Smooth muscle cell (in vitro differentiated cells): ENCODE measurements around the gene CGNL1. TPM values are rescaled to one million over a fixed set of nuclear protein-coding genes. Genes with fewer than 3 reads are reported as not detected.

Experiments used
- DNase-seq: peaks from one replicate; lab custom pipeline; 2025; ENCODE audit not compliant: unreplicated experiment; lab: John Stamatoyannopoulos, UW
- H2AFZ ChIP-seq: fragments of 200-600 bp; sonication (generic); 2 replicates; pipeline ENCODE4 v1.6.0; 2016; ENCODE audit warnings: antibody characterized with exemption, low read depth, mild to moderate bottlenecking
- H3F3A ChIP-seq: fragments of 200-600 bp; sonication (generic); 2 replicates; pipeline ENCODE4 v1.6.0; 2017; ENCODE audit warnings: antibody characterized with exemption, low read depth
- H3K27ac ChIP-seq: fragments of 200-600 bp; sonication (generic); 2 replicates; pipeline ENCODE4 v1.5.1; 2016; ENCODE audit warnings: low read depth, mild to moderate bottlenecking
- H3K27me3 ChIP-seq: fragments of 200-600 bp; sonication (generic); 2 replicates; pipeline ENCODE4 v1.6.1; 2016; ENCODE audit warnings: low read depth, mild to moderate bottlenecking
- H3K36me3 ChIP-seq: fragments of 200-600 bp; sonication (generic); 2 replicates; pipeline ENCODE4 v1.5.1; 2016; ENCODE audit warnings: low read depth
- H3K4me1 ChIP-seq: fragments of 200-600 bp; sonication (generic); 2 replicates; pipeline ENCODE4 v1.5.1; 2016; ENCODE audit warnings: low read depth
- H3K4me2 ChIP-seq: fragments of 200-600 bp; sonication (generic); 2 replicates; pipeline ENCODE4 v1.6.0; 2016; ENCODE audit warnings: mild to moderate bottlenecking
- H3K4me3 ChIP-seq: fragments of 200-600 bp; sonication (generic); 2 replicates; pipeline ENCODE4 v1.5.1; 2016; ENCODE audit warnings: mild to moderate bottlenecking
- H3K79me2 ChIP-seq: fragments of 200-600 bp; sonication (generic); 2 replicates; pipeline ENCODE4 v1.6.0; 2016; ENCODE audit warnings: low read depth, mild to moderate bottlenecking
- H3K9ac ChIP-seq: fragments of 200-600 bp; sonication (generic); 2 replicates; pipeline ENCODE4 v1.6.0; 2016; ENCODE audit warnings: low read depth
- H3K9me3 ChIP-seq: fragments of 200-600 bp; sonication (generic); replicated peaks from 2 replicates; pipeline ENCODE4 v1.5.1; 2016; ENCODE audit warnings: low read depth
- H4K20me1 ChIP-seq: fragments of 200-600 bp; sonication (generic); 2 replicates; pipeline ENCODE4 v1.6.0; 2016; ENCODE audit warnings: low read depth
- WGBS: methylation state at CpG from one replicate; pipeline ENCODE4 v1.1.7; 2016; ENCODE audit warnings: low lambda C conversion rate; 5-methylcytosine and 5-hydroxymethylcytosine counted together
- polyA plus RNA-seq: library from polyadenylated mRNA; unstranded; fragments of >200 nt; fragmentation: Nextera tagmentation; extraction: Ambion mirVana; gene quantifications from 2 replicates; pipeline ENCODE4 v1.2.1, GENCODE V29; 2016
- total RNA-seq: library from RNA; depleted of rRNA; stranded (reverse); fragments of >200 nt; gene quantifications from 2 replicates; pipeline ENCODE4 v1.2.3, GENCODE V29; 2014
- TF ChIP-seq, protein P1 (sequence below): fragments of 200-600 bp; sonication (generic); IDR thresholded peaks from 2 replicates; pipeline ENCODE4 v1.5.1; 2017; ENCODE audit warnings: borderline replicate concordance, mild to moderate bottlenecking, antibody characterized with exemption; ENCODE audit not compliant: insufficient read depth, poor library complexity, severe bottlenecking

Gene CGNL1
- total and polyA plus RNA-seq, 2 experiments from 2014 or later: 4.2 to 9.5 TPM

DNA sequence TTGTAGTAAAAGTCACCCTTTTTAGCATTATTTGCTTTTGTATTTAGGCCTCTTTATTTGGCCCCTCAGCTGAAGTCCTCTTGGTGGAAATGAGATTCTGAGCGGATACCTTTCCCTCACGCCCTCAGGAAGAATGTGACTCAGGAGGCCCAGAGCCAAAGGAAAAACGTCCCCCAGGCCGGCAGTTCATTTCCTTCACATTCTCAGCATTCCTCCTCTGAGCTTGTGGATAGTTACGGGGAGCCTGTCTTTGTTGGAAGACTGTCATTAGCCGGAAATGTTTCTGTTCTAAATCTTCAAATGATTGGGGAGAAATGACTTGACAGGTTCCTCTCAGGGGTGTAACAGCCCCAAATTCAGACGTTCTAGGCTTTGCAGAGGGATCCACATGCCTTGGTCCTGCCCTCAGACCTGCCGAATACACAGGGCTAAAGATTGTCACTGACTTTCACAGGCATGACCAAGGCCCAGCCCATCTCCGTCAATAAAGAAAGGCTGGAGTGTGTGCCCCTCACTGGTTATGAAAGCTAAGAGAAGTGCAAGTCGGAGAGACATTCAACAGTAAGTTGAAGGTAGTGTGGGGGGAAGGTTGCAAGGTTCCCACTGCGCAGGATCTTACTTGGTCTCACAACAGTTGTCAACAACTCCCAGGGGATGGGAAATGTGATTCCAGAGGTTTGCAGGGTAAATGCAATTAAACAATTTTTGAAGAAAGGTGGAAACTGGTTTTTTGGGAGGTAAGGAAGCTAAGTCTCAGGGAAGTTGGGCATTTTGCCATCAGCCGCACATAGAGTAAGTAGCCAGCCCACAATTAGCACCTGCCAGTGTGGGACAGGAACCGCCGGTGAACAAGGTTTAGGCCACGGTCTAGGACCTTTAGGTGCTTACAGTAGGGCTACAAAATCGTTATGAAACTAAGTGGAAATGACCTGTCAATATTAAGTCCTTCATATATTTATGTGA, 175.7 kb downstream of the CGNL1 start:
- no peaks in the 10 kb centered on the region for H4K20me1 ChIP-seq
- peak overlapping the region; percentile 31 for H3K27ac ChIP-seq
- H3K79me2 ChIP-seq: no peaks in the 10 kb centered on the region
- no peak overlapping the region for H2AFZ ChIP-seq
- no peak for DNase-seq
- H3F3A ChIP-seq: peaks cover 8% of the 10 kb centered on the region
- H3K27me3 ChIP-seq: no peaks in the 10 kb centered on the region
- no peaks in the 10 kb centered on the region for H3K9me3 ChIP-seq
- TF ChIP-seq, protein P1, sequence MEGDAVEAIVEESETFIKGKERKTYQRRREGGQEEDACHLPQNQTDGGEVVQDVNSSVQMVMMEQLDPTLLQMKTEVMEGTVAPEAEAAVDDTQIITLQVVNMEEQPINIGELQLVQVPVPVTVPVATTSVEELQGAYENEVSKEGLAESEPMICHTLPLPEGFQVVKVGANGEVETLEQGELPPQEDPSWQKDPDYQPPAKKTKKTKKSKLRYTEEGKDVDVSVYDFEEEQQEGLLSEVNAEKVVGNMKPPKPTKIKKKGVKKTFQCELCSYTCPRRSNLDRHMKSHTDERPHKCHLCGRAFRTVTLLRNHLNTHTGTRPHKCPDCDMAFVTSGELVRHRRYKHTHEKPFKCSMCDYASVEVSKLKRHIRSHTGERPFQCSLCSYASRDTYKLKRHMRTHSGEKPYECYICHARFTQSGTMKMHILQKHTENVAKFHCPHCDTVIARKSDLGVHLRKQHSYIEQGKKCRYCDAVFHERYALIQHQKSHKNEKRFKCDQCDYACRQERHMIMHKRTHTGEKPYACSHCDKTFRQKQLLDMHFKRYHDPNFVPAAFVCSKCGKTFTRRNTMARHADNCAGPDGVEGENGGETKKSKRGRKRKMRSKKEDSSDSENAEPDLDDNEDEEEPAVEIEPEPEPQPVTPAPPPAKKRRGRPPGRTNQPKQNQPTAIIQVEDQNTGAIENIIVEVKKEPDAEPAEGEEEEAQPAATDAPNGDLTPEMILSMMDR: no peak
- no peaks in the 10 kb centered on the region for H3K36me3 ChIP-seq
- no peak overlapping the region for H3K4me3 ChIP-seq
- H3K9ac ChIP-seq: no peak overlapping the region
- peaks cover 29% of the 10 kb centered on the region for H3K4me1 ChIP-seq
- 54% methylated on average over 16 of the region's 16 CpGs for WGBS
- H3K4me2 ChIP-seq: peak overlapping the region; percentile 7

DNA sequence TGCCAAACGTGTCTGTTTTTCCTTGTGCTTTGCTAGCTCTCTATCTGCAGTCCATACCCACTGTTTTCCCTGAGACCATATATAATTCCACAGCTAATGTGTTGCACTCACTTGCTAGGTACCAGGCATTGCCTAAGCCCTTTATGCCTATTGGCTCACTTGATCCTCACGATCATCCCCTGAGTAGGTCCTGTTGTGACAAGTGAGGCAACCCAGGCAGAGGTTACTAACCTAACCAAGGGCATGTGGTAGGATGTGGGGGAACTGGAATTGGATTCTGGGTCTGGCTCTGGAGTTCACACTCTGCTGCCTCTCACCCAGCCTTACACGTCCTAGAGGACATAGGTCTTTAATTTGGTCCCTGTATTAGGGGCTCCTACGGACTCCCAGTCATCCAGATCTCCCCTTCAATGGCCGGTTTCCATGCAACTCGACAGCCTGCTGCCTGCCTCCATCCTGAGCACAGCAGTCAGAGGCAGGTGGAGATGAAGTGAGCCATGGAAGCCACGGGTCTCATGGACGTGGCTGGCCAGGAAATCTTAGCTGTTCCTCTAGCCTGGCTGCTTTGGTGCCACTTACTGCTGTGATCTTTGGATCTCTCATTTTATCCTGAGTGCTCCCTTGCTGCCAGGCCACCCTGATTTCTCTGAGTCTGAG, 176.5 kb downstream of the CGNL1 start:
- Histone ChIP-seq H3K9ac (no peak overlapping the region), H4K20me1 (no peaks in the 10 kb centered on the region), H3K36me3 (no peaks in the 10 kb centered on the region), H3K79me2 (no peaks in the 10 kb centered on the region), H3K9me3 (no peaks in the 10 kb centered on the region), H3K4me2 (no peak overlapping the region), H3K27me3 (no peaks in the 10 kb centered on the region), H2AFZ (no peak overlapping the region), H3K4me3 (no peak overlapping the region), H3K27ac (no peak overlapping the region), H3K4me1 (peaks cover 29% of the 10 kb centered on the region), H3F3A (peaks cover 8% of the 10 kb centered on the region)
- TF ChIP-seq, protein P1: no peak
- DNase-seq: no peak
- WGBS: 86% methylated on average over 8 of the region's 8 CpGs

DNA sequence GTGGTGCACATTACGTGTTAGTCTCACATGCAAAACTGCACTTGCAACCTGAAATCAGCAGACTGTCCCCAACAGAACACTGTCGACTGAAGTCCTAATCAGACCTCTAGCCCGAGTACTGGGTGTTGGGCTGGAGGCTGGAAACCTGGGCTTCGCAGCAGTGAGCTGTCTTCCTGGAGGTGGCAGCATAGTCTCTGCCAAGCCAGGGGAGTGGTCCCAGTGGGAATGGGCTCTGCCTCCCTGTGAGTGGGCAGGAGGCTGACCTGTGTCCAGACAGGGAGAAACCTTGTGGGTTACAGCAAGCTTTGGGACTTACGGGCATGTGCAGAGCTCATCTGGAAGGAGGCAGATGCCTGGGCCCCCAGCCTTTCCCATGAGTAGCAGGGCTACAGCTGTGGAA, 177.2 kb downstream of the CGNL1 start:
- H3K9ac ChIP-seq: no peak overlapping the region
- DNase-seq: no peak
- no peaks in the 10 kb centered on the region for H3K79me2 ChIP-seq
- no peak overlapping the region for H3K4me2 ChIP-seq
- H3F3A ChIP-seq: peaks cover 8% of the 10 kb centered on the region
- H3K36me3 ChIP-seq: no peaks in the 10 kb centered on the region
- 85% methylated on average over 5 of the region's 5 CpGs for WGBS
- TF ChIP-seq, protein P1: no peak
- no peak overlapping the region for H2AFZ ChIP-seq
- H3K9me3 ChIP-seq: no peaks in the 10 kb centered on the region
- no peak overlapping the region for H3K4me3 ChIP-seq
- no peaks in the 10 kb centered on the region for H4K20me1 ChIP-seq
- peaks cover 29% of the 10 kb centered on the region for H3K4me1 ChIP-seq
- H3K27me3 ChIP-seq: no peaks in the 10 kb centered on the region
- no peak overlapping the region for H3K27ac ChIP-seq
